SKM-1 treated with dmso at 0.1 percent for 144 hours (cell line): ENCODE data around the gene IMPG2.

Experiments used
- DNase-seq: peaks from one replicate; lab custom pipeline; 2025; ENCODE audit not compliant: unreplicated experiment; lab: John Stamatoyannopoulos, UW

Gene IMPG2

GRCh38 chr3:101278727-101279126 lies 41.6 kb downstream of the IMPG2 start:
- no peak for DNase-seq

- DNase-seq = no peak
Measured at GRCh38 chr3:101273608-101274007, 46.8 kb downstream of the IMPG2 start.

- DNase-seq = no peak
Measured at GRCh38 chr3:101273156-101273555, 47.2 kb downstream of the IMPG2 start.

DNA sequence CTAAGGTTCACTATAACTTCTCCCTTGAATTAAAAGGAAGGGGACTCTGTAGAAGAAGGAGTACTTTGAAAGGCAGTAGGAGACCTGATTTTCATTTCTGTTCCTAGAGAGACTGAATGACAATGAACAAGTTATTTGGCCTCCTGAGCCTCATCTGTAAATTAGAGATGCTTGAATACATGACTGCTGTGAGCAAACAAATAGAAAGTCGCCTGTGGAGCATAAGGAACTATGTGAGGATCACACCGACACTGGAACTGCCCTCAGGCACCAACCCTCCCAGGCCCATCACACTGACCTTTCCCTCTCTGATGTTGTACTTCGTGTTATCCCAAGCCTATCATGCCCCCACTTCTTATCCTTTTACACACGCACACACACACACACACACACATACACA lies 48.6 kb downstream of the IMPG2 start:
- DNase-seq = no peak

- no peak for DNase-seq
Measured at GRCh38 chr3:101270149-101270548, 50.2 kb downstream of the IMPG2 start.

DNA sequence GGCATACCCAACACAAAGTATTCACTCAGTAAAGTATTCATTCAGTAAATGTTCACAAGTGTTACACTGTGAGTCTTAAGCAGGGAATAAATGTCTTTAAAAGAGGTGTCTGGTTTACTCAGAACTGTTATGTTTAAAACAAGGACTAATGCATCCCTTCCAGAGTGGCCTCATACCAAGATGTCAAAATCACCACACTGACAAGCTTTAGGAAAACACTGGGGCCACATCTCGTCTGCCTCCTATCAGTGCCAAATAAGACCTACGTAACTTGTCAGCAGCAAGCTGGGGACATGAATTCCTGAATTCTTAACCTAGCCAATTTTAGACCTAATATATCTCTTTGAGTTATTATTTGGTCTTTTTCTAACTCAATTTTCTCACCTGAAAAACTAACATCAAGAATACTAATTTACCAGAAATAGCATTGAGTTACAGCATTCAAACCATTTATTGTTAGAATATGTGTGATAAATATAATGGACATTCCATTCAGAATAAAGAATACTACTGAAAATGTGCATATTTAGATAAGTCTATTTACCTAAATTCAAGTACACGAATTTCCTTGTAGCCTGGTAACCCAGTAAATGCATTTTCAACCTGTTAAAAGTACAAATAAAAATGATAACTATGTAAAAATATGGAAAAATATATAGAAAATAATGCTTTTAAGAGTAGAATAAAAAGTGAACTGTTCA lies 51.3 kb downstream of the IMPG2 start:
- DNase-seq = no peak

DNA sequence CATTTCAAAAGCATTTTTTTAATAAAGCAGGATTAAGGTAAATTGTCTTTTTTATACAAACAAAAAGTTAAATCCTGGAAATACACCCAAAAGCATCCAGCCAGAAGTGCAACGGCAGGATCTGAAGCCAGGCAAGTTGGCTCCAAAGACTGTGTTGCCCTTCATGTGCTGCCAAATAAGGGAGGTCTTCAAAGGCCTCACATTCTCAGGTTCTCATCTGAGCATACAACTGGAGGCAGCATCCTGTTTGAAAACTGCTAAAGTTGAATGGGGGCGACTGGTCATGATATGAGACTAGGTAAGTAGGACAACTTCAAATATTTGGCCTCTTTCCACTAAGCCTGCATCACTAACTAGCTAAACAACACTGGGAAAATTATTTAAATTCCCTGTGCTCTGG lies 52.2 kb downstream of the IMPG2 start:
- no peak for DNase-seq

DNA sequence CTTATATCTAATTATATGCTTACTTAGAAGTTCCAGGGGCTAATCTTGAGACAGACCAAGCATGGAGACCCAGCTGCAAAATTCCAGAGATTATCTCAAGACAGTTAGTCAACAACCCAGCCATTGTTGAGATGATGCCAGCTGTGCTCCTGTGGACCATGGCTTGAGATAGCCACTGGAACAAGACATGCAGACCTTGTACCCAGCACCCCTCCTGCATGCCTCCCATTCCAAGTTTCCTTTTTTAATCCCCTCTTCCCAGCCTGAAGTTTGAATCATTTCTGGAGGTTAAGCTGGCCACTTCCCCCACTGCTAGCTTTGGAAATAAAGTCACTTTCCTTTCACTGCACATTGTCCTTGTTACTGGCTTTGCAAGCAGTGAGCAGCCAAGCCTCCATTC lies 53.8 kb downstream of the IMPG2 start:
- DNase-seq = no peak

GRCh38 chr3:101266071-101266470 lies 54.3 kb downstream of the IMPG2 start:
- no peak for DNase-seq

- DNase-seq = no peak
Measured at GRCh38 chr3:101262393-101263240, 57.8 kb downstream of the IMPG2 start.

DNA sequence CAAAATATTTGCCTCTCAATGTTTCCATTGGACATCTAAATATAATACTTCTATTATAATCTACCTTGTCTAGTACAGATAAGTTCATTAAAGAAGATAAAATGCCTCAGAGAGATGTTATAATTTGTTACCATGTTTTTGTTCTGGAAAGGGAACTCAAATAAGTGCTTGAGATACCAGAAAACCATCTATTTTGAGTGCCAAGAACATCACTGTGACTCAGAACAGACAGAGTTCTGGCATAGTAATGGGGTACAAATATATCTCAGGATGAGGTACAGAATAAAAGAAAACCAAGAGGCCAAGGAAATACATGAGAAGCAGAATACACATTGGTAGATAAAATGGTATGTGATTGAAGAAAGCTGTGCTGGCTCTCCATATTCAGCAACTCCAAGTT lies 58.9 kb downstream of the IMPG2 start:
- DNase-seq = no peak

DNA sequence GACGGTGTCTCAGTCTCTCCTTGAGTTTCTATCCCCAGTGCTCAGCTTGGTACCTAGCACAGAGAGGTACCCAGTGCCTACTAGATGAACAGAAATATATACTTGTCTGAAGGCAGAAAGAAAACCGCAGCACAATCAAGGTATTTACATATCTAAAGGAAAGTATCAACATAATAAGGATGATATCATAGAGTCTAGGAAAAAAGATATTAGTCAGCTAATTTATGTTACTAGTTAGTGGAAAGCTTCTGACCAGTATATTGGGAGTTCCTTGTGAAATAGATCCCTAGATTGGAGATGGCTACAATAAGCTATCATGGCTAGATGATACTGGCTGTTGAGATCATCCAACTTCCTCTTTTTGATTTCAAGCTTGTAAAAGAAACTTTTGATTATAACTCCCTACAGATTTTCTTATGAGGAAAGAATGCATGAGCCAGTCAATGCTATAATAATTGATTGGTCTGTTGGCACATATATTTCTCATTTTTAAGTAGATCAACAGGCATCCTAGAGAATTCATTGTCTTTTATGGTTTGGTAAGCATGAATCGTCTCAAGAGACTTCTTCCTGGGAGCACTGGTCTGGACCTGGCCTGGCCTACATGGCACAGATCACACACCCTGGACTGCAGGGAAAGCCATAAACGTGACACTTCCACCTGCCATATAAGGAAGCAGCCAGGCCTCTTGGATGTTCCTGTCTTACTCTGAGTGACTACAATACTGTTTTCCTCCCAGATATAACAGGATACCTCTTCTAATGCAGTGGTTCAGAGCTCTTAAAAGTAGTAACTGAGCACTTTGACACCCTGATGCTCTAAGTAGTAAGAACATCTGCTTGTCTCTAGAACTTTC lies 60.7 kb downstream of the IMPG2 start:
- peak; percentile 3 for DNase-seq

GRCh38 chr3:101256511-101256910 lies 63.9 kb downstream of the IMPG2 start:
- no peak for DNase-seq

DNA sequence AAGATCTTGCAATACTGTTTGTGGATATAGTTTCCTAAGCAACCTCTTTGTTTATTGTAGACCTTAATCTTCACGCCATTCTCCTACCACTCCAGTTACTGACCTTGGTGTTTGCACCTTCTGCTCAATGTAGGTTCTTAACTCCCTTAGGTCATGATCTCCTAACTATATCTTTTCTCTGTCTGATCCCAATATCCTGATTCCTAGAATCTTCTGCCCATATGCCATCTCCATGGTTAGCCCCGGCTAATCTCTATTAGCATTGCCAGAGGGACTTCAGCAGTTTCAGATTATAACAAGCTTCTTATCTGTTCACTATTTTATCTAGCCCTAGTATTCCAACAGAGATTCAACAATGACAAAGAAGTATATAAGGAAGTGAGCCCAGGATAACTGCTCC lies 64.9 kb downstream of the IMPG2 start:
- DNase-seq = no peak

DNA sequence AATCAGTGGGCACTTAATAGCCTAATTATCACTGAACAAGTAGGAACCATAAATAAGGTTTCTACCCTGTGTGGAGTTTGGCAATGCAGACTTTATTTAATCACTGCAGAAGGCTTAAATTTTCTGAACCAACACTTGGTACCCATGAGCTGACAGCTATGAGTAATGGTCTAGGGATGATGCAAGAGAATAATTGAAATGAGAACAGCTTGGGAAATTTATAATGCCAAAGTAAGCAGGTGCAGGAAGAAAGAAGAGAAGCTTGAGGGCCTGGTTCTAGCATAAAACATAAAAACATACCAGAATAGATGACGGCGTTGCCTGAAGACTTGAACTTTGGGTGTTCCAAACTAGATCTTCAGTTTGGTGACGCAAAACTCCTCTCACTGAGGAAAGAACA lies 67.0 kb downstream of the IMPG2 start:
- DNase-seq = no peak

- DNase-seq = no peak
Measured at GRCh38 chr3:101252945-101253344, 67.4 kb downstream of the IMPG2 start.

- no peak for DNase-seq
Measured at GRCh38 chr3:101252307-101252706, 68.1 kb downstream of the IMPG2 start.

- no peak for DNase-seq
Measured at GRCh38 chr3:101251441-101251840, 68.9 kb downstream of the IMPG2 start.

- no peak for DNase-seq
Measured at GRCh38 chr3:101249522-101249921, 70.9 kb downstream of the IMPG2 start.

DNA sequence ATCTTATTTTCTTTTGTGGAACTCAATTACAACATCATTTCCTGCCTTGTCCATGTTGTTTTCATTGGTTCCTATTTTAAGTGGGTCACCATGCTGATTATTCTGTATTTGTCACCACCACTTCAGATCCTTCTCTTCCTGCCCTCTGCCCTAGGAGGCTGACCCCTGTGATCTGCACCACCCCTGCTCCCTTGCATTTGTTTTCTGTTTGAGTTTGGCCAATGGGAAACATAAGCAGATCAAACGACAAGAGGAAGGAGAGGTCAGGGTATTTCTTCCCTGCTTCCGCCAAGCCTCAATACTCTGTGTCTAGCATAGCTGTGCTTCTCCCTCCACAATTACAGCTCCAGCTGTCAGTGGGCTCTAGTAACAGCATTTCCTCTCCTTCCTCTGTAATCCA lies 71.6 kb downstream of the IMPG2 start:
- DNase-seq = peak; percentile 2

- no peak for DNase-seq
Measured at GRCh38 chr3:101244212-101244575, 76.2 kb downstream of the IMPG2 start.
